HG02759 (cell line): ENCODE results near the gene LIF.

ENCODE experiments used
- ATAC-seq: cut with Tn5 transposase; IDR thresholded peaks from one replicate; pipeline ENCODE4 v1.9.1; 2021; ENCODE audit warnings: mild to moderate bottlenecking, moderate library complexity; ENCODE audit not compliant: unreplicated experiment

Gene LIF

DNA sequence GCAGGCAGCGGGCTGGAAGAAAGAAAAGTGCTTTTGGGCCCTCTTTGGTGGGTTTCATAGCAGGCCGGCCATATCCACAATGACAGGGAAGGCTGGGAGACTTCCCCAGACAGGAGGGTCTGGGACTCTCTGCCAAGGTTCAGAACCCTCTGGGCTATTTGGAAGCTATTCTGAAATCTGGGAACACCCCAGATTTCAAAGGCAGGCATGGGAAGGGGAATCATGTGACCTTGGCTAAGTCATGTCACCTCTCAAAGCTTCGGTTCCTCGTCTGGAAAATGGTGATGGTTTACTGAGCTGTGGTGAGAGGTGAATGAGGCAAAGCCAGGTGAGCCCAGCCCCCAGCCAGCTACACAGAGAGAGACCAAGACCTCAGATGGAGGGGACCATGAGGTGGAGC is 38.1 kb upstream of the LIF start:
- ATAC-seq = no peak

GRCh38 chr22:30284172-30284571 is 37.6 kb upstream of the LIF start:
- no peak for ATAC-seq

DNA sequence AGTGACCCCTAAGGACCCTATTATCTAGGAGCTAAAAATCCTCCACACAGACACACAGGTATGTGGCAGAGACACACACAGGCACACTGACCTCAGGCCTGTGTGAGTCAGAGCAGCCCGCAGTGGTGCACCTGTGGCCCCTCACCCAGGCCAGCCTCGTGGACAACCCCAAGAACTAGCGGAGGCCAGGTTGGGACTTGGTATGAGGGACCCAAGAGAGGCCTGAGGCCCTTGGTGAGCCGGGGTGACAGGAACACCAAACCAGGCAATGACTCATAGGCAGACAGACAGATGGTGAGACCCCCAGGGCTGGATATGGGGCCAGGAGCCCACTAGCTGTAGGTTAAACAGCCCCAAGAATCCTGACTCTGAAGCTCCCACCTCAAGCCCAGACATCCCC is 36.8 kb upstream of the LIF start:
- ATAC-seq = no peak

DNA sequence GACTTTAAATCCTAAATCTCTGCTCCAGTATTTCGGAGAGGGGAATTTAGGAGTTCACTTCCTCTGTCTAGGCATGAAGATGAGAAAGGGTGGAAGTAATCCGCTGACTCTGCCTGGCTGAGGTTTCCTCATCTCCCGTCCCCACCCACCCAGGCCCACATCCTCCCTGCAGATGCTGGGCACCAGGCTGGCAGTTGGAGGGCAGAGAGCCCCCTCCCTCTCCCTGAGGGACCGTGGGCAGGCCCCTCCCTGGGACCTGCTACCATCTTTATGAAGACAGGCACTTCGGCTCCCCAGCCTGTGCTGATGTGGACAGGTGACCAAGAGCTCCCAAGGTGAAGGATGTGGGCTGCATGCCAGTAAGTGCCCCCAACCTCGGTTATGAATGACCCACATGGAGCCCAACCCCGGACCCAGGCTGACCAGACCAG is 36.1 kb upstream of the LIF start:
- ATAC-seq = no peak

- no peak for ATAC-seq
Observed at GRCh38 chr22:30280505-30280904, 33.9 kb upstream of the LIF start.

DNA sequence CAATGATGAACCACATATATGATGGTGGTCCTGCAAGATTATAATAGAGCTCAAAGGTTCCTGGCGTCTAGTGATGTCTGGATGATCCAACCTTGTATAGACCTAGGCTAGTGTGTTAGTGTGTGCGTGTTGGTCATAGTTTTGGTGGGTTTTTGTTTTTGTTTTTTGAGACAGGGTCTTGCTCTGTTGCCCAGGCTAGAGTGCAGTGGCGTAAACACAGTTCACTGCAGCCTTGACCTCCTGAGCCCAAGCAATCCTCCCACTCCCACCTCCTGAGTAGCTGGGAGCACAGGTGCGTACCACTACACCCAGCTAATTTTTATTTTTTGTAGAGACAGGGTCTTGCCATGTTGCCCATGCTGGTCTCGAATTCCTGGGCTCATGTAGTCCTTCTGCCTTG is 33.4 kb upstream of the LIF start:
- no peak for ATAC-seq

- no peak for ATAC-seq
Observed at GRCh38 chr22:30279046-30279788, 32.7 kb upstream of the LIF start.

- ATAC-seq = no peak
Observed at GRCh38 chr22:30277547-30278344, 31.2 kb upstream of the LIF start.

DNA sequence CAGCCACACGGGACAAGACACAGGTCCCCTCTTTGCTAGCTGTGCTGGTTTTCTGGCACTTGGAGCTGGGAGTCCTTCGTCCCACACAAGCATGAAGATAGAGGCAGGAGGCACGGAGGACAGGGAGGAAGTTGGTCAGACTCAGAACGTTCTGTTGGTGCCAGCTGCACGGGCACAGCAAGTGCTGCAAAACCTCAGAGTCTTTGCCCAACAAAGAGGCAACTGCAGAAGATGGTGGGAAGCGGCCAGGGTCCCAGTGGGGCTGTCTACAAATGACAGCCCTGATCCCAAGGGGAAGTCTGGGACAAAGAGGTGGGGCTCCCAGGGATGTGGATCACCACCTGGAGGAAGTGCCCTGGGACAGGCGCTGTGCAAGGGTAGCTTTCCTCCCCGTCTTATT is 29.5 kb upstream of the LIF start:
- no peak for ATAC-seq

- no peak for ATAC-seq
Observed at GRCh38 chr22:30275625-30276024, 29.1 kb upstream of the LIF start.

- ATAC-seq = no peak
Observed at GRCh38 chr22:30274437-30274812, 27.9 kb upstream of the LIF start.

- no peak for ATAC-seq
Observed at GRCh38 chr22:30273711-30274436, 27.3 kb upstream of the LIF start.

- no peak for ATAC-seq
Observed at GRCh38 chr22:30272781-30273601, 26.4 kb upstream of the LIF start.

DNA sequence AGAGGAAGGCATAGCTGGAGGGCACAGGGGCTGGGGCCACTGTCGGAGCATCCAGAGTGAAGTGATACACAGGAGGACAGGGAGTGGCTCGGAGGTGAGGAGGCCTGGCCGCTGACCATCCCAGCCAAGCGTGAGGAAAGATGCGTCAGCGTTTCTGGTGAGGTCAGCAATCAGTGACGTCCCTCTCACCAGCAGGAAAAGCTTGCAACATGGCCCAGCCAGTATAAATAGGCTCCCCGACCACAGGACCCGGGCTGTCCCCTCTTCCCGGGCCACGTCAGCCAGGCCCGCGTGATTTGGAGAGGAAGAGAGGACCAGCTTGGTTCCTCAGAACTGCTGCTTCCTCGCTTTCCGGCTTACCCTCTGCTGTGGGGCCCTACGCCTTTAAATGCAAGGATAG is 24.3 kb upstream of the LIF start:
- no peak for ATAC-seq

- no peak for ATAC-seq
Observed at GRCh38 chr22:30268331-30268730, 21.8 kb upstream of the LIF start.

GRCh38 chr22:30267382-30268302 is 21.1 kb upstream of the LIF start:
- no peak for ATAC-seq

DNA sequence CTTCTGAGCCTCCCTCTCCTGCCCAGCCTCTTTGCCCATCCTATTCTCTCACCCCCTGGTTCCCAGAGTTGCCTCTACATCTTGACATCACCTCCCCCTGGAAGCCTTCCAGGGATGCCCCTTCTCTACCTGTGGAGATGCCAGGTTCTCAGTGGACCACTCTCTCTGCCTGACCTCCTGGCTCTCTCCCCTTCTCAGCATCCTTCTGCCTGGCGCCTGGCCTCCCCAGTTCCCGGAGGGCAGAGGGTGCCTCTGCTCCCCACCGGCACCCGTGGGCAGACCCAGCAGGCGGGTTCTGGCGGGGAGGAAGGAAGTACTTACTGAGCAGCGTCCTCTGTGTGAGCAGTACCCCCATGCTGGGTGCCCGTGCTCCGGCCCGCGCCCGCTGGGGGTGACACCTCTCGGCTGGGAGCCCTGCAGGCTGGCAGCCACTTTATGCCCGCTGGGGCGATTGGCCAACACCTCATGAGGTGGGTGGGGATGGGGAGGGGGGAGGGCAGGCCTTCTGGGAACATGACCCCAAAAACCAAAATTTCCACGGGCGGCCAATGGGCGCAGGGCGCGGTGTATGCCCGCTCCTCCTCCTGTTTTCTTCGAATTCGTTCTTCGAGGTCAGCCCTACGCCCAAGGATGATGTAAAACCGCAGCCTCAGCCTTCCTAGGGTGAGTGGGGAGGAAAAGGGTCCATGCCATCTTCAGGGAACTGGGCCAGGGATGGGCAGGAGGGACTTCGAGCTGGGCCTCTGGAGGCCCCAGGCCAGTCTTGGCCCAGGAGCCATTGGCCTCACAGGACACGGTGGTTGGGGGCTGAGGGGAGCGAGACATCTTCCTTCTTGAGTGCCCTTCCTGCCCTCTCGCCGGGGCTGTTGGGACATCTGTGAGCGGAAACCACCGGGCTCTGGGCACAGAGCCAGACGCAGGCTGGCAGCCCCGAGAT is 20.2 kb upstream of the LIF start, which contains the start of gene OSM:
TSS of gene OSM (minus strand) at position 407 of the 937 bp plus-strand sequence. CDS start at position 355, 52 bp downstream.
- ATAC-seq = peak; percentile 21

- peak; percentile 73 for ATAC-seq
Observed at GRCh38 chr22:30265823-30266444, 19.4 kb upstream of the LIF start.
